Measurements from ENCODE around the gene CLNK.

Gene CLNK

GRCh38 chr4:10455133-10455532 is 229.4 kb downstream of the CLNK start:
- DNase-seq (ENCODE audit: low read depth), result no peak

DNA sequence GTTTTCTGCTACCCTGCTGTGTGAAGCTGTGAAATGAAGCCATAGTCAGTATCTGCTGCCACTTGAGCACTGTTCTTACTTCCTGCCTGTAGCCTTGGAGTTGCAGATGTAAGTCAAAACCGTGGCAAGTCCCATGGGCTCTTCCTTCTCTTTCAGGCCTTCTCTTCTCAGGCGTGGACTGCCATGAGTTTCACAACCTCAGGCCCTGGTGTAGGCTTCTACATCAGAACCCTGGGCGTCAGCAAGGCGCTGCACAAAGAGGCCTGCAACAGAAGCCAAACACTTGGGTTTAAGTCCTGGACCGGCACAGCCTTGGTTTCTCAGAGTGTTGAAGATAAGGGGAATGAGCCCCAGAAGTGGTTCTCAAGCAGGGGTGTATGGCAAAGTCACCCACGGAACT is 229.8 kb downstream of the CLNK start:
- no peak for DNase-seq (ENCODE audit: low read depth)

DNA sequence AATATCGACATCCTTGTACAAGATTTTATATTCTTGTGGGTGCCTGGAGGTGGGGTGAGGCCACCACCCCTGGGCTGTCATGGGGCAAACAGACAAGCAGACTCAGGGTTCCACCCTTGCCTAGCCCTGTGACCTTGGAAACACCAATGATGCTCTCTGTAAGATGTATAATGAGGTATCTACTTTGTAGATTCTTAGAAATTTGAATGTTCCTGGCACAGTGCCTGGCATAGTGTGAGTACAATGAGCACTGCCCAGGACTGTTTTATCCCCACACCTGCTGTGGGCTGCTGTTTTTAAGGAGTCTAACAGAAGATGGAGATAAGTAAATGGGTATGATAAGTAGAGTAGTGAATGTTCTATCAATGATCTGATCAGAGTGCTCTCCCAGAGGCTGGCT is 230.4 kb downstream of the CLNK start:
- DNase-seq (ENCODE audit: low read depth), result no peak

- DNase-seq (ENCODE audit: low read depth), result no peak
Observed at GRCh38 chr4:10448991-10449390, 235.6 kb downstream of the CLNK start.

GRCh38 chr4:10442976-10443375 is 241.6 kb downstream of the CLNK start:
- no peak for DNase-seq (ENCODE audit: low read depth)

DNA sequence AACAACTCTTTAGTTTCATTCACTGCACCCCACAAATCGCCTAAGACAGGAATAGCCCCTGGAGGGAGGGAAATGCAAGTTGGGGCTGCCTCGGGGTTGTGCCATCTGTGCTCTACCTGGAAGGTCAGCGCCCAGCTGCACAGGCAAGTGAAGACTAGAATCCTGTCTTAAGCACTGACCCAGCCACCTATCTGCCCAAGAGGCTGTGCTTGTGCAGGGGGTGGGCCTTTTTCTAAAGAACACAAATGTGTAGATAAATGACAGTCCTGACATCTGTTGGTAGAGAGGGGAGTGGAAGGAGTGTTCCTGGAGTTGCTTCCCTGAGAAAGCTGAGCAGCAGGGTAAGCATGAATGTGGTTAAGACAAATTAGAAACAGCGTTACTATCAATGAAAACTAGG is 243.1 kb downstream of the CLNK start:
- no peak for DNase-seq (ENCODE audit: low read depth)

DNA sequence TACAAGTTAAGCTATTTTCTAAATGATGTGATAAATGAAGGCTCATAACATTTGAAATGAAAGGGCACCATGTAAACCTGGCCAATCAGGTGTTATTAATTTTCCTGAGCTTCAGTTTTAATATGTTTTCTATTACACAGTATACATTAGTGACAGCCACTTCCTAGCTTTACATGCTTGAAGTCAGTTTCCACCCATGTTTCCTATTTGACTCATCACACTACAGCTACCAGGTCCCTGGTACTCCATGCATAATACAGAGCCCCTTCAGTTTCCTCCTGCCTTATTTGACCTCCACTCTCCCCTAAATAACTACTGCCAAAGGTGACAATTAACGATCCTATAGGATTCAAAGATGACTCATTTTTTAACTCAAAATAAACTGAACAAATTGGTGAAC is 245.6 kb downstream of the CLNK start:
- no peak for DNase-seq (ENCODE audit: low read depth)

DNA sequence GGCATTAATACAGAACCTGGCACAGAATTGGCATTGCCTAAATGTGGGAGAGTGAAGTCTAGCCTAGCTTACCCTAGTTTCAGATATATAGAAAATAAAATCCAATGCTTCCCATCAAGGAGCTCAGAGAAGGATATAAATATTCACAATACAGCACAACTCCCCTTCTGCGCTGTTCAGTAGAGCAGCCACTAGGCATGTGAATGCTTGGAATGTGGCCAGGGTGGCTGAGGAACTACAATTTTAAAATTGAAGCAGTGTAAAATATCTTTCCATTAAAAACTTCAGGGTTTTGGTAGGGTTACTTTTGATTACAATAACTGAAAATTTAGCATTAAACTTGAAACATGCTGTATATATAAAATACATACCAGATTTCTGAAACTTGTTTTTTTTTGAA is 246.8 kb downstream of the CLNK start:
- DNase-seq (ENCODE audit: low read depth), result no peak
